Measurements from ENCODE around the gene CRYBB1.
"Not testable (repeated sequence)": the region's sequence is repeated elsewhere in the genome, so short reads cannot be mapped to it uniquely, and the experiment has no call there.

Gene CRYBB1

DNA sequence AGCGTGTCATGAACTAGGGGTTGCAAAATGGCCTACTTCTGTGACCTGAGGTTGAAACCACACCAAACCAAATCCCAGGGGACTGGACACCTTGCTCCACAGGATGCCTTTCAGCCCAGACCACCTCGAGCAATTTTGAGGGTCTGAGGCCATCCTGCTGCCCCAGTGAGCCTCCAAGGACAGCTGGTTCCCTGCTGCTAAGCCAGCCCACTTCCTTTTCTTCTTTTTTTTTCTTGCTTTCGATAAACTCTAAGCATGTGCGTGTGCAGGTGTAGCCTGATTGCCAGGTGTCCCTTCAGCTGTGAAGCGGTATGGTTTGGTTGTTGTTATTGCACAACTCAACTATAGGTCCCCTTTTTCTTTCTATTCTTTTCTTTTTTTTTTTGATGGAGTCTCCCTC, 2.7 kb downstream of the CRYBB1 start:
- Histone ChIP-seq H3K36me3 (ENCODE audit: control insufficient read depth, low read depth, low read length) (no peaks in the 10 kb centered on the region), H3K27me3 (ENCODE audit: control insufficient read depth, insufficient read depth, low read length) (peaks cover 26% of the 10 kb centered on the region), H3K9ac (ENCODE audit: low read length) (no peak overlapping the region), H3K27ac (ENCODE audit: low read length) (no peak overlapping the region), H3K9me3 (ENCODE audit: control insufficient read depth, low read depth, low read length) (no peaks in the 10 kb centered on the region), H3K4me1 (ENCODE audit: control insufficient read depth, low read depth, low read length) (peaks cover 57% of the 10 kb centered on the region), H3K4me3 (ENCODE audit: low read length) (no peak overlapping the region)

- H3K4me3 ChIP-seq (ENCODE audit: low read length), result peak overlapping the region; percentile 36
- H3K9ac ChIP-seq (ENCODE audit: low read length), result no peak overlapping the region
- H3K27ac ChIP-seq (ENCODE audit: low read length), result no peak overlapping the region
- H3K4me1 ChIP-seq (ENCODE audit: control insufficient read depth, low read depth, low read length), result peaks cover 61% of the 10 kb centered on the region
- H3K27me3 ChIP-seq (ENCODE audit: control insufficient read depth, insufficient read depth, low read length), result peaks cover 26% of the 10 kb centered on the region
- no peaks in the 10 kb centered on the region for H3K36me3 ChIP-seq (ENCODE audit: control insufficient read depth, low read depth, low read length)
- H3K9me3 ChIP-seq (ENCODE audit: control insufficient read depth, low read depth, low read length), result no peaks in the 10 kb centered on the region
Observed at GRCh38 chr22:26614322-26614721, 3.5 kb downstream of the CRYBB1 start.

DNA sequence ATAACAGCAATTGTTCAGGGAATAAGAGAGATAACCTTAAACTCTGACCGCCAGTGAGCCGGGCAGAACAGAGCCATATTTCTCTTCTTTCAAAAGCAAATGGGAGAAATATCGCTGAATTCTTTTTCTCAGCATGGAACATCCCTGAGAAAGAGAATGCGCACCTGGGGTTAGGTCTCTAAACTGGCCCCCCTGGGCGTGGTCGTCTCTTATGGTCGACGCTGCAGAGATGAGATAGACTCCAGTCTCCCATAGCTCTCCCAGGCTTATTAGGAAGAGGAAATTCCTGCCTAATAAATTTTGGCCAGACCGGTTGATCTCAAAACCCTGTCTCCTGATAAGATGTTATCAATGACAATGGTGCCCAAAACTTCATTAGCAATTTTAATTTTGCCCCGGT, 4.1 kb downstream of the CRYBB1 start:
- peaks cover 66% of the 10 kb centered on the region for H3K4me1 ChIP-seq (ENCODE audit: control insufficient read depth, low read depth, low read length)
- H3K9me3 ChIP-seq (ENCODE audit: control insufficient read depth, low read depth, low read length); H3K36me3 ChIP-seq (ENCODE audit: control insufficient read depth, low read depth, low read length); H3K9ac ChIP-seq (ENCODE audit: low read length); H3K27ac ChIP-seq (ENCODE audit: low read length): not testable (repeated sequence)
- peaks cover 26% of the 10 kb centered on the region for H3K27me3 ChIP-seq (ENCODE audit: control insufficient read depth, insufficient read depth, low read length)
- peak overlapping the region; percentile 36 for H3K4me3 ChIP-seq (ENCODE audit: low read length)

- Histone ChIP-seq H3K9me3 (ENCODE audit: control insufficient read depth, low read depth, low read length) (no peaks in the 10 kb centered on the region), H3K9ac (ENCODE audit: low read length) (no peak overlapping the region), H3K4me3 (ENCODE audit: low read length) (no peak overlapping the region), H3K4me1 (ENCODE audit: control insufficient read depth, low read depth, low read length) (peaks cover 72% of the 10 kb centered on the region), H3K36me3 (ENCODE audit: control insufficient read depth, low read depth, low read length) (no peaks in the 10 kb centered on the region), H3K27me3 (ENCODE audit: control insufficient read depth, insufficient read depth, low read length) (peaks cover 26% of the 10 kb centered on the region), H3K27ac (ENCODE audit: low read length) (no peak overlapping the region)
Observed at GRCh38 chr22:26612652-26613051, 5.2 kb downstream of the CRYBB1 start.

- no peaks in the 10 kb centered on the region for H3K9me3 ChIP-seq (ENCODE audit: control insufficient read depth, low read depth, low read length)
- no peak overlapping the region for H3K4me3 ChIP-seq (ENCODE audit: low read length)
- peaks cover 26% of the 10 kb centered on the region for H3K27me3 ChIP-seq (ENCODE audit: control insufficient read depth, insufficient read depth, low read length)
- H3K4me1 ChIP-seq (ENCODE audit: control insufficient read depth, low read depth, low read length), result peaks cover 57% of the 10 kb centered on the region
- no peak overlapping the region for H3K9ac ChIP-seq (ENCODE audit: low read length)
- H3K36me3 ChIP-seq (ENCODE audit: control insufficient read depth, low read depth, low read length), result no peaks in the 10 kb centered on the region
- no peak overlapping the region for H3K27ac ChIP-seq (ENCODE audit: low read length)
Observed at GRCh38 chr22:26610996-26611395, 6.8 kb downstream of the CRYBB1 start.

DNA sequence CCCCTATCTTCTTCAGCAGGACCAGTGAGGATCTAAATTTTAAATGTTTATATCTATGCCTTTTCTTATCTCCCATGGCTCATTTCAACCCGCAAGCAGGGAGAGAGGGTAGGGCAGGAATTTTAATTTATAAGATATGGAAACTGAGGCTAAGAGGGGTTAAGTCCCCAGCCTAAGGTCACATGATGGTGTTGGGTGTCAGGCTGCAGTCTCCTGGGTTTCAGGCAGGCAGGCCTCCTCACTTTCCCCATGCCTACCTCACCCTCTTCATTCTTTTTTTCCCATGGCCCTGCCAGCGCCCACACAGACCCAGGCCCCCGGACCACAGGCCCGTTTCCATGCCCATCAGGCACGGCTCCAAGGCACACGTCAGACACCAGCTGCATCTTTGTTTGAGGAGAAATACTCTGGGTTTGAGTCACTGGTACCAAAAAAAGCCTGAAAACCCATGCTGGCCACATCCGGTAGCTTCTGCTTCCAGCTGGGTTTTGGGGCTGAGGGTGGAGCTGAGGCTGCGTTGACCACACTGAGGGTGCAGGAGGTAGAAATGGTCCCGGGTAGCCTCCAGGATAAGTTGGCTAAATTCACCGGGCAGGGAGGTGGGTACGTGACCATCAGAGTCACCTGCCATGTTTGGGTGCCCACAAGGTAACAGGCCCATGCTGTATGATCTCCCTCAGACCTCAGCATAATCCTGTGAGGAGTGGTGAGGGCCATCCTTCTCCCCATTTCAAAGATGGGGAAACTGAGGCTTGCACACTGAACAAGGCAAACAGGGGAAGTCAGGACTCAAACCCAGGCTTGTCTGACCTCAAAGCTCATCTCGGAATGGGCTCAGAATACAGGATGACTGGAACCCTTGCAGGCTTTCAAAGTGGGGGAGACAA, 7.5 kb downstream of the CRYBB1 start:
- Histone ChIP-seq H3K4me1 (ENCODE audit: control insufficient read depth, low read depth, low read length) (peaks cover 54% of the 10 kb centered on the region), H3K4me3 (ENCODE audit: low read length) (no peak overlapping the region), H3K9ac (ENCODE audit: low read length) (no peak overlapping the region), H3K27ac (ENCODE audit: low read length) (no peak overlapping the region), H3K9me3 (ENCODE audit: control insufficient read depth, low read depth, low read length) (no peaks in the 10 kb centered on the region), H3K27me3 (ENCODE audit: control insufficient read depth, insufficient read depth, low read length) (peaks cover 26% of the 10 kb centered on the region), H3K36me3 (ENCODE audit: control insufficient read depth, low read depth, low read length) (no peaks in the 10 kb centered on the region)

DNA sequence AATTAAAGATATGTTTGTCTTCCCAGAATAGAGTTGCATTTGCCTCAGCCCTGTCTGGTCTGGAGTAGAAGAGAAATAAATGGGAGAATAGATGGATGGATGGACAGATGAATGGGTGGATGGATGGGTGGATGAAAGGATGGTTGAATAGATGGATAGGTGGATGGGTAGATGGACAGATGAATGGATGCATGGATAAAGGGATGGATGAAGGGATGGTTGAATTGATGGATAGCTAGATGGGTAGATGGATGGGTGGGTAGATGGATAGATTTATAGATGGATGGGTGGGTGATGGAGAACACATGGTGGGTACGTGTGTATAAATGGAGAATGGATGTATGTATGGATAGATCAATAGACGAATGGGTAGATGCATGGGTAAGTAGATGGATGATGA, 8.5 kb downstream of the CRYBB1 start:
- Histone ChIP-seq H3K27me3 (ENCODE audit: control insufficient read depth, insufficient read depth, low read length) (peaks cover 17% of the 10 kb centered on the region), H3K9ac (ENCODE audit: low read length) (no peak overlapping the region), H3K27ac (ENCODE audit: low read length) (no peak overlapping the region), H3K4me3 (ENCODE audit: low read length) (no peak overlapping the region), H3K4me1 (ENCODE audit: control insufficient read depth, low read depth, low read length) (peaks cover 44% of the 10 kb centered on the region), H3K36me3 (ENCODE audit: control insufficient read depth, low read depth, low read length) (no peaks in the 10 kb centered on the region), H3K9me3 (ENCODE audit: control insufficient read depth, low read depth, low read length) (no peaks in the 10 kb centered on the region)

- Histone ChIP-seq H3K27ac (ENCODE audit: low read length) (no peak overlapping the region), H3K4me3 (ENCODE audit: low read length) (no peak overlapping the region), H3K9ac (ENCODE audit: low read length) (no peak overlapping the region), H3K9me3 (ENCODE audit: control insufficient read depth, low read depth, low read length) (no peaks in the 10 kb centered on the region), H3K36me3 (ENCODE audit: control insufficient read depth, low read depth, low read length) (no peaks in the 10 kb centered on the region), H3K4me1 (ENCODE audit: control insufficient read depth, low read depth, low read length) (peaks cover 36% of the 10 kb centered on the region), H3K27me3 (ENCODE audit: control insufficient read depth, insufficient read depth, low read length) (peaks cover 14% of the 10 kb centered on the region)
Observed at GRCh38 chr22:26608129-26608528, 9.7 kb downstream of the CRYBB1 start.

GRCh38 chr22:26606611-26607010, 11.2 kb downstream of the CRYBB1 start:
- peaks cover 22% of the 10 kb centered on the region for H3K4me1 ChIP-seq (ENCODE audit: control insufficient read depth, low read depth, low read length)
- no peak overlapping the region for H3K9ac ChIP-seq (ENCODE audit: low read length)
- no peaks in the 10 kb centered on the region for H3K36me3 ChIP-seq (ENCODE audit: control insufficient read depth, low read depth, low read length)
- no peak overlapping the region for H3K4me3 ChIP-seq (ENCODE audit: low read length)
- no peak overlapping the region for H3K27ac ChIP-seq (ENCODE audit: low read length)
- H3K27me3 ChIP-seq (ENCODE audit: control insufficient read depth, insufficient read depth, low read length), result no peaks in the 10 kb centered on the region
- no peaks in the 10 kb centered on the region for H3K9me3 ChIP-seq (ENCODE audit: control insufficient read depth, low read depth, low read length)

DNA sequence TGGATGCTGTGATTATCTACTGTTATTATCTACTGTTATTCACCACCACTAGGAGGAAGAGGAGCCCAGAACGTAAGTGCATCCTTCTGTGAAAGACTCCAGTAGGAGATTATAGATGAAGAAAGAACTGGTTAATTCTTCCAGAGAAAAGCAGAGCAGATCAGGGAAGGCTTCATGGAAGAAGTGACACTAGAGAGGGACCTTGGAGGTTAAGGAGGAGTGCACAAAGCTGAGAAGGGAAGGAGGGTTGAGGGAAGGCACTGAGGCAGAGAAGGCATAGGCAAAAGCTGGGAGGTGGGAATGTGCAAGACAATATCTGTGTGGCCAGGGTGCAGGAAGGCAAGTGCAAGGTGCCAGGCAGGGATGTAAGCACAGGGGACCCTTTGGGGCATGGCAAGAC, 13.5 kb downstream of the CRYBB1 start:
- Histone ChIP-seq H3K27me3 (ENCODE audit: control insufficient read depth, insufficient read depth, low read length) (no peaks in the 10 kb centered on the region), H3K4me3 (ENCODE audit: low read length) (no peak overlapping the region), H3K36me3 (ENCODE audit: control insufficient read depth, low read depth, low read length) (no peaks in the 10 kb centered on the region), H3K4me1 (ENCODE audit: control insufficient read depth, low read depth, low read length) (peaks cover 19% of the 10 kb centered on the region), H3K27ac (ENCODE audit: low read length) (no peak overlapping the region), H3K9me3 (ENCODE audit: control insufficient read depth, low read depth, low read length) (no peaks in the 10 kb centered on the region), H3K9ac (ENCODE audit: low read length) (no peak overlapping the region)

DNA sequence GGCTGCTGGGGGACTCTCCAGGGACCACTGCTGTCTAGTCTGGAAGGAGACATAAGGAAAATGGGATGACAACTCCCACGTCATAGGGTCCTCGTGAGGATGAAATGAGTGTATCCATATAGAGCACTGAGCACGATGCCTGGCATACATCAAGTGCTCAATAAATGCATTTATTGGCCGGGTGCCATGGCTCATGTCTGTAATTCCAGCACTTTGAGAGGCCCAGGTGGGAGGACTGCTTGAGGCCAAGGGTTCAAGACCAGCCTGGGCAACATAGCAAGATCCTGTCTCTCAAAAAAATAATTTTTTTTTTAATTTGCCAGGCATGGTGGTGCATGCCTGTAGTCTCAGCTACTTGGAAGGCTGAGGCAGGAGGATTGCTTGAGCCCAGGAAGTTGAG, 15.7 kb downstream of the CRYBB1 start:
- Histone ChIP-seq H3K27me3 (ENCODE audit: control insufficient read depth, insufficient read depth, low read length) (no peaks in the 10 kb centered on the region), H3K4me1 (ENCODE audit: control insufficient read depth, low read depth, low read length) (no peaks in the 10 kb centered on the region), H3K27ac (ENCODE audit: low read length) (no peak overlapping the region), H3K9me3 (ENCODE audit: control insufficient read depth, low read depth, low read length) (no peaks in the 10 kb centered on the region), H3K36me3 (ENCODE audit: control insufficient read depth, low read depth, low read length) (no peaks in the 10 kb centered on the region), H3K4me3 (ENCODE audit: low read length) (no peak overlapping the region), H3K9ac (ENCODE audit: low read length) (no peak overlapping the region)

DNA sequence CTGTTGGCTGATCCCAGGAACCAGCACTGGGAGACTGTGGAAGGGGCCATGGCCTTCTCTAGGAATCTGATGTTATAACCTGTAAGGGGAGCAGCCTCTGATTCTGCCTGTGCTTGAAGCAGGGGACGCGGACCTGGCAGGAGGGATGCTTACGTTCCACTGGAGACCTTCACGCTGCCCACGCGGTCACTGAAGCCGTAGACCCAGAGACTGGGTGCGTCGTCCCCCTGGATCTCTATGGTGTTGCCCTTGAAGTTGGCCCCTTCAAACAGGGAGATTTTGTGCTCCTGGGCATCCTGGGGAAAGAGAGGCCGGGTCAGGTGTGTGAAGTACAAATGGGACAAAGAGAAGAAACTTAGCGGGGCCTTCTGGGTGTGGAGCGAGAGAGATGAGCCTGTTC, 16.1 kb downstream of the CRYBB1 start:
- Histone ChIP-seq H3K9me3 (ENCODE audit: control insufficient read depth, low read depth, low read length) (no peaks in the 10 kb centered on the region), H3K36me3 (ENCODE audit: control insufficient read depth, low read depth, low read length) (no peaks in the 10 kb centered on the region), H3K27ac (ENCODE audit: low read length) (no peak overlapping the region), H3K9ac (ENCODE audit: low read length) (no peak overlapping the region), H3K4me1 (ENCODE audit: control insufficient read depth, low read depth, low read length) (no peaks in the 10 kb centered on the region), H3K4me3 (ENCODE audit: low read length) (no peak overlapping the region), H3K27me3 (ENCODE audit: control insufficient read depth, insufficient read depth, low read length) (no peaks in the 10 kb centered on the region)
